Measurements from ENCODE around the gene RDH13. TPM values are rescaled to one million over a fixed set of nuclear protein-coding genes. Genes with fewer than 3 reads are reported as not detected.
"Not testable (repeated sequence)": the region's sequence is repeated elsewhere in the genome, so short reads cannot be mapped to it uniquely, and the experiment has no call there.

Gene RDH13
- total and polyA plus RNA-seq, 2 of the 8 experiments (the other 6 are each of a cell fraction or from before 2014, with no cell fraction given), result 15.9 to 31.5 TPM

DNA sequence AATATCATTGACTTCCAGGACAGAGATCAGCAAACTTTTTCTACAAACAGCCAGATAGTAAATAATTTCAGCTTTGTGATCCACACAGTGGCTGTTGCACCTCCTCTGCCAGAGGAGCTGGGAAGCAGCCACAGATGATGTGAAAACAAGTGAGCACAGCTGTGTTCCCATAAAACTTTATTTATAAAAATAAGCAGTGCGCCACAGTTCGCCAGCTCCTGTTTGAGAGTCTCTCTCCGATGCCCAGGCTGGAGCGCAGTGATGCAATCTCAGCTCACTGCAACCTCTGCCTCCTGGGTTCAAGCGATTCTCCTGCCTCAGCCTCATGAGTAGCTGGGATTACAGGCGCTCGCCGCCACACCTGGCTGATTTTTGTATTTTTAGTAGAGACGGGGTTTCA lies 2.6 kb upstream of the RDH13 start:
- H4K5ac ChIP-seq (ENCODE audit: insufficient read length, low read depth, low read length); FAIRE-seq; H3K79me1 ChIP-seq (ENCODE audit: low read depth, low read length); H4K20me1 ChIP-seq (replicated peaks in 1 of 2; ENCODE audit: control insufficient read depth in 1 of 2, insufficient read depth in 2 of 2, low read length in 2 of 2); H2BK15ac ChIP-seq (ENCODE audit: low read length); H2BK5ac ChIP-seq (ENCODE audit: low read depth, low read length); H3K56ac ChIP-seq (replicated peaks; ENCODE audit: insufficient read length, low read depth, low read length); H3K27ac ChIP-seq (ENCODE audit: low read depth, low read length); H4K91ac ChIP-seq (replicated peaks; ENCODE audit: insufficient read length, low read length); H3K9me3 ChIP-seq (ENCODE audit: insufficient read depth in 2 of 2, low read depth in 1 of 2, low read length in 1 of 2); H3K14ac ChIP-seq (ENCODE audit: insufficient read length); H3K18ac ChIP-seq (ENCODE audit: extremely low read depth, low read length); H2BK20ac ChIP-seq (ENCODE audit: low read length); H3K23me2 ChIP-seq (ENCODE audit: low read depth, low read length); H2AK5ac ChIP-seq (ENCODE audit: low read depth, low read length); H3K23ac ChIP-seq (ENCODE audit: insufficient read length); H3K4me2 ChIP-seq (ENCODE audit: insufficient read depth in 1 of 2, low read depth in 2 of 2, low read length in 2 of 2); H3K9ac ChIP-seq (replicated peaks in 1 of 4; ENCODE audit: extremely low read depth in 1 of 4, low read depth in 3 of 4, low read length in 3 of 4); H2BK120ac ChIP-seq (replicated peaks; ENCODE audit: low read depth, low read length); H4K8ac ChIP-seq (ENCODE audit: extremely low read depth, insufficient read depth, low read length); H3K4ac ChIP-seq (replicated peaks; ENCODE audit: insufficient read length, low read depth, low read length); H3K79me2 ChIP-seq (ENCODE audit: control insufficient read depth in 1 of 2, insufficient read depth in 2 of 2, low read length in 2 of 2); DNase-seq (ENCODE audit: low read depth in 1 of 2, low spot score in 2 of 2); H3K4me3 ChIP-seq (ENCODE audit: extremely low read depth in 1 of 4, insufficient read depth in 2 of 4, low read depth in 3 of 4, low read length in 4 of 4); H2AFZ ChIP-seq (ENCODE audit: low read length); H2BK12ac ChIP-seq (ENCODE audit: low read depth, low read length); H3K36me3 ChIP-seq (ENCODE audit: control insufficient read depth in 2 of 4, insufficient read depth in 4 of 4, low read length in 3 of 4): not testable (repeated sequence)
- Histone ChIP-seq H3K27me3 (replicated peaks in 1 of 4; ENCODE audit: control insufficient read depth in 3 of 4, extremely low read depth in 1 of 4, insufficient read depth in 3 of 4, low read length in 3 of 4) (peaks cover 12 to 56% (median 41%) of the 10 kb centered on the region in 4 experiments), H3K4me1 (replicated peaks in 1 of 4; ENCODE audit: control insufficient read depth in 3 of 4, insufficient read depth in 4 of 4, low read length in 3 of 4) (peaks cover 0 to 10% (median 3%) of the 10 kb centered on the region in 4 experiments; a peak in 5 of 7 replicates)
- ChIA-PET CTCF (ENCODE audit: partially characterized antibody) (interaction anchor here (0.6 to 0.8 kb wide), 3 partner anchors 14 to 768 kb away, joined by 3 read pairs; no protein-coding TSS in a partner anchor), POLR2A (ENCODE audit: partially characterized antibody) (interaction anchor here (0.7 to 1.0 kb wide), 3 partner anchors 35 to 254 kb away, joined by 3 read pairs; no protein-coding TSS in a partner anchor)
- 78% methylated on average over 9 of the region's 9 CpGs; no CpG with 5 or more reads in 1 of the 2 experiments for WGBS, 2 experiments (ENCODE audit: extremely low coverage in 1 of 2, insufficient coverage in 1 of 2, insufficient read length in 1 of 2, insufficient replicate concordance in 2 of 2, low coverage in 1 of 2, low lambda C conversion rate in 2 of 2, missing lambda C conversion rate in 1 of 2)
